Ovary (tissue), 3 donors: Measurements from ENCODE around the gene ZMAT2.

Experiments
- POLR2A ChIP-seq: fragments of 450-650 bp; IDR thresholded peaks from one replicate; pipeline ENCODE4 v1.6.1; 2017; ENCODE audit warnings: antibody characterized with exemption, mild to moderate bottlenecking, moderate library complexity
- TF ChIP-seq, protein P1 (sequence below), 3 donors: fragments of 450-650 bp in 2 of 3; fragments of 200-600 bp in 1 of 3; IDR thresholded peaks; one replicate each; pipeline versions ENCODE4 v1.5.1 to v1.8.0; 2016 to 2022; ENCODE audit warnings: antibody characterized with exemption in 3 of 3, mild to moderate bottlenecking in 1 of 3
- donor health status: DM: no; HTN: no; CAD: no.

DNA sequence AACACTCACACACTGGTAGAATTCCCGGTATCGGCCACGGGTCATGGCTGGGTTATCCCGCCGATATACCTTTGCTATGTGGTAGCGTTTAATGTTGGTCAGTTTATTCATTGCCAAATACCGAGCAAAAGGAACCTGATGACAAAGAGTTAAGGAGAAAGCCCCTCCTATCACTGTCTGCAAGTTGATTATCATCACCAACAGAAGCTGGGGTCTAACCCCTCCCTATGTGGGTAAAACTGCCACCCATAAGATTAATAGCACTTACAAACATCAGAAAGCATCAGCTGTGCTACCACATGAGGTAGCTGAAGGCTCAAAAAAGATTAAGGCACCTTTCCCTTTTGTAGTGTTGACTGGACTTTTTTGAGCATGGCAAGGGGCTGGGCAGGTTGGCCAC is 21.3 kb upstream of the ZMAT2 start:
- no peak for TF ChIP-seq POLR2A
- TF ChIP-seq, protein P1, sequence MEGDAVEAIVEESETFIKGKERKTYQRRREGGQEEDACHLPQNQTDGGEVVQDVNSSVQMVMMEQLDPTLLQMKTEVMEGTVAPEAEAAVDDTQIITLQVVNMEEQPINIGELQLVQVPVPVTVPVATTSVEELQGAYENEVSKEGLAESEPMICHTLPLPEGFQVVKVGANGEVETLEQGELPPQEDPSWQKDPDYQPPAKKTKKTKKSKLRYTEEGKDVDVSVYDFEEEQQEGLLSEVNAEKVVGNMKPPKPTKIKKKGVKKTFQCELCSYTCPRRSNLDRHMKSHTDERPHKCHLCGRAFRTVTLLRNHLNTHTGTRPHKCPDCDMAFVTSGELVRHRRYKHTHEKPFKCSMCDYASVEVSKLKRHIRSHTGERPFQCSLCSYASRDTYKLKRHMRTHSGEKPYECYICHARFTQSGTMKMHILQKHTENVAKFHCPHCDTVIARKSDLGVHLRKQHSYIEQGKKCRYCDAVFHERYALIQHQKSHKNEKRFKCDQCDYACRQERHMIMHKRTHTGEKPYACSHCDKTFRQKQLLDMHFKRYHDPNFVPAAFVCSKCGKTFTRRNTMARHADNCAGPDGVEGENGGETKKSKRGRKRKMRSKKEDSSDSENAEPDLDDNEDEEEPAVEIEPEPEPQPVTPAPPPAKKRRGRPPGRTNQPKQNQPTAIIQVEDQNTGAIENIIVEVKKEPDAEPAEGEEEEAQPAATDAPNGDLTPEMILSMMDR (IDR thresholded peaks at IDR 0.05): no peak
